DND-41 (cell line): Measurements from ENCODE around the gene CLK4.

Source experiments
- ATAC-seq: fragments of 200-7000 bp; cut with Tn5 transposase; 3 replicates; pipeline ENCODE4 v1.9.1; 2021; ENCODE audit warnings: low read depth; ENCODE audit not compliant: insufficient read depth
- DNase-seq: peaks from one replicate; pipeline ENCODE4 v3.0.0-alpha.2; 2020
- H2AFZ ChIP-seq: 2 replicates; pipeline ENCODE4 v1.6.0; 2012; ENCODE audit warnings: low read depth, low read length
- H3K27ac ChIP-seq: 2 replicates; pipeline ENCODE4 v1.5.1; 2012; ENCODE audit warnings: low read length, inconsistent platforms
- H3K27me3 ChIP-seq: fragments of 200-600 bp; sonication (generic); 2 replicates; pipeline ENCODE4 v1.6.0; 2012; ENCODE audit warnings: low read length, mild to moderate bottlenecking, inconsistent platforms; ENCODE audit not compliant: insufficient read depth, poor library complexity
- H3K36me3 ChIP-seq: 2 replicates; pipeline ENCODE4 v1.5.1; 2012; ENCODE audit warnings: low read length, inconsistent platforms; ENCODE audit not compliant: insufficient read depth
- H3K4me1 ChIP-seq: 2 replicates; pipeline ENCODE4 v1.5.1; 2012; ENCODE audit warnings: mild to moderate bottlenecking, low read length; ENCODE audit not compliant: insufficient read depth
- H3K4me2 ChIP-seq: 2 replicates; pipeline ENCODE4 v1.6.0; 2012; ENCODE audit warnings: mild to moderate bottlenecking, moderate library complexity, low read length, inconsistent platforms; ENCODE audit not compliant: insufficient read depth
- H3K4me3 ChIP-seq, 2 experiments: fragments of 200-600 bp in 1 of 2; shearing (Covaris generic) in 1 of 2; 2 replicates each; pipeline ENCODE4 v1.5.1; 2012 to 2016; ENCODE audit warnings: inconsistent platforms in 2 of 2, low read length in 2 of 2, mild to moderate bottlenecking in 2 of 2, low read depth in 1 of 2, moderate library complexity in 1 of 2
- H3K79me2 ChIP-seq: 2 replicates; pipeline ENCODE4 v1.6.0; 2012; ENCODE audit warnings: low read length, inconsistent platforms; ENCODE audit not compliant: insufficient read depth
- H3K9ac ChIP-seq: 2 replicates; pipeline ENCODE4 v1.6.0; 2012; ENCODE audit warnings: low read depth, mild to moderate bottlenecking, inconsistent platforms, low read length, moderate library complexity
- H3K9me3 ChIP-seq: 2 replicates; pipeline ENCODE4 v1.5.1; 2012; ENCODE audit warnings: low read length, moderate library complexity, mild to moderate bottlenecking, inconsistent platforms; ENCODE audit not compliant: insufficient read depth, severe bottlenecking
- H4K20me1 ChIP-seq: 2 replicates; pipeline ENCODE4 v1.6.0; 2012; ENCODE audit warnings: low read length; ENCODE audit not compliant: insufficient read depth
- EZH2 ChIP-seq: IDR thresholded peaks from 3 replicates; pipeline ENCODE4 v1.6.1; 2012; ENCODE audit warnings: borderline replicate concordance, low read depth, mild to moderate bottlenecking, moderate library complexity, low read length, inconsistent platforms; ENCODE audit not compliant: severe bottlenecking
- TF ChIP-seq, protein P1 (sequence below): IDR thresholded peaks from 2 replicates; pipeline ENCODE4 v1.5.1; 2012; ENCODE audit warnings: borderline replicate concordance, low read length, moderate library complexity, mild to moderate bottlenecking; ENCODE audit not compliant: poor library complexity, severe bottlenecking; ENCODE audit errors: extremely low read depth

Gene CLK4

GRCh38 chr5:178668579-178668978, 41.7 kb upstream of the CLK4 start:
- Histone ChIP-seq H3K27me3 (peaks cover 6% of the 10 kb centered on the region), H3K27ac (no peak overlapping the region), H4K20me1 (no peaks in the 10 kb centered on the region), H2AFZ (no peak overlapping the region), H3K4me3 (no peak overlapping the region), H3K36me3 (no peaks in the 10 kb centered on the region), H3K79me2 (no peaks in the 10 kb centered on the region), H3K4me2 (no peak overlapping the region), H3K9me3 (no peaks in the 10 kb centered on the region), H3K4me1 (no peaks in the 10 kb centered on the region), H3K9ac (no peak overlapping the region)
- no peak for ATAC-seq
- no peak for DNase-seq
- TF ChIP-seq, protein P1, sequence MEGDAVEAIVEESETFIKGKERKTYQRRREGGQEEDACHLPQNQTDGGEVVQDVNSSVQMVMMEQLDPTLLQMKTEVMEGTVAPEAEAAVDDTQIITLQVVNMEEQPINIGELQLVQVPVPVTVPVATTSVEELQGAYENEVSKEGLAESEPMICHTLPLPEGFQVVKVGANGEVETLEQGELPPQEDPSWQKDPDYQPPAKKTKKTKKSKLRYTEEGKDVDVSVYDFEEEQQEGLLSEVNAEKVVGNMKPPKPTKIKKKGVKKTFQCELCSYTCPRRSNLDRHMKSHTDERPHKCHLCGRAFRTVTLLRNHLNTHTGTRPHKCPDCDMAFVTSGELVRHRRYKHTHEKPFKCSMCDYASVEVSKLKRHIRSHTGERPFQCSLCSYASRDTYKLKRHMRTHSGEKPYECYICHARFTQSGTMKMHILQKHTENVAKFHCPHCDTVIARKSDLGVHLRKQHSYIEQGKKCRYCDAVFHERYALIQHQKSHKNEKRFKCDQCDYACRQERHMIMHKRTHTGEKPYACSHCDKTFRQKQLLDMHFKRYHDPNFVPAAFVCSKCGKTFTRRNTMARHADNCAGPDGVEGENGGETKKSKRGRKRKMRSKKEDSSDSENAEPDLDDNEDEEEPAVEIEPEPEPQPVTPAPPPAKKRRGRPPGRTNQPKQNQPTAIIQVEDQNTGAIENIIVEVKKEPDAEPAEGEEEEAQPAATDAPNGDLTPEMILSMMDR, result no peak
- TF ChIP-seq EZH2, result no peak

GRCh38 chr5:178667688-178668087, 40.8 kb upstream of the CLK4 start:
- Histone ChIP-seq H3K9ac (no peak overlapping the region), H4K20me1 (no peaks in the 10 kb centered on the region), H3K9me3 (no peaks in the 10 kb centered on the region), H3K4me2 (no peak overlapping the region), H3K27me3 (peaks cover 6% of the 10 kb centered on the region), H2AFZ (no peak overlapping the region), H3K4me3 (no peak overlapping the region), H3K4me1 (no peaks in the 10 kb centered on the region), H3K79me2 (no peaks in the 10 kb centered on the region), H3K27ac (no peak overlapping the region), H3K36me3 (no peaks in the 10 kb centered on the region)
- DNase-seq (no peak), ATAC-seq (no peak)
- TF ChIP-seq EZH2, result no peak
- TF ChIP-seq, protein P1, result no peak

DNA sequence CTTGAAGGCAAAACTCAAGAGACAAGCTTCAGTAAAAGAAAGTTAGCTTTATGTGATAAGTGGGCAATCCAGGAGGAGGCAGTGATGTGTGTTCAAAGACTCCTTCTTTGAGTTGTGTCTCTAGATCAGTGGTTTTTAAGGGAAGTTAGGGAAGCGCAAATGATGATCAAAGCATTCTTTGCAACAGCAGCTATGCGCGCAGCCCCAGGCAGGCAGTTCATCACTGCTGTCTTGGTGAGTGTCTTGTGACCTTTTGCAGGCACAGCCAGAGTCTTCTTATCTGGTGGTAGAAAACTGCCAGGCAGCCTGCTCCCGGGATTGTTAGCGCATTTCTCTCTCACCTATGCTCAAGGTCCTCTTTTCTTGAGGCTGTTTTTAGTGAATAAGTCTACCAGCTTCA, 40.3 kb upstream of the CLK4 start:
- Histone ChIP-seq H3K4me3 (no peak overlapping the region), H3K79me2 (no peaks in the 10 kb centered on the region), H3K4me1 (no peaks in the 10 kb centered on the region), H3K36me3 (no peaks in the 10 kb centered on the region), H4K20me1 (no peaks in the 10 kb centered on the region), H3K9ac (no peak overlapping the region), H3K4me2 (no peak overlapping the region), H2AFZ (no peak overlapping the region), H3K27me3 (peaks cover 6% of the 10 kb centered on the region), H3K9me3 (no peaks in the 10 kb centered on the region), H3K27ac (no peak overlapping the region)
- no peak for ATAC-seq
- TF ChIP-seq EZH2, result no peak
- TF ChIP-seq, protein P1, result no peak
- no peak for DNase-seq

DNA sequence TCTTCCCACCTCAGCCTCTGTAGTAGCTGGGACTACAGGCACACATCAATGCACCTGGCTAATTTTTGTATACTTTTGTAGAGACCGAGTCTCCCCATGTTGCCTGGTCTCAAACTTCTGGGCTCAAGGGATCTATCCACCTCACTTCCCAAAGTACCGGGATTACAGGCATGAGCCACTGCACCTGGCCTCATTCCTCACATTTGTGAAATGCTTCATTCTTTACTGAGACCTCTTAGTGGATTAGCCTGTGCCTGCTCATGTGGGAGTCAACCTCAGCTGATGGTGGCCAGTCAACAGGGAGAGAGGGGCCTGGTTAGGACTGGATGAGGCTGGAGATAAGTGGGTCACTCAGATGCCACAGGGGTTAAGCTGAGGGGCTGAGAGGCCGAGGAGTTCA, 37.3 kb upstream of the CLK4 start:
- TF ChIP-seq, protein P1, result no peak
- TF ChIP-seq EZH2, result no peak
- Histone ChIP-seq H3K27ac (no peak overlapping the region), H2AFZ (no peak overlapping the region), H3K27me3 (peaks cover 3% of the 10 kb centered on the region), H3K9me3 (no peaks in the 10 kb centered on the region), H4K20me1 (no peaks in the 10 kb centered on the region), H3K4me3 (no peak overlapping the region), H3K79me2 (no peaks in the 10 kb centered on the region), H3K9ac (no peak overlapping the region), H3K4me2 (no peak overlapping the region), H3K36me3 (no peaks in the 10 kb centered on the region), H3K4me1 (no peaks in the 10 kb centered on the region)
- DNase-seq (no peak), ATAC-seq (no peak)
